AG04450 (cell line): ENCODE results near the gene AQP12B. TPM values are rescaled to one million over a fixed set of nuclear protein-coding genes. Genes with fewer than 3 reads are reported as not detected.

Source experiments
- CTCF ChIA-PET: fragments of 300-600, 350-600 bp; formaldehyde crosslinking; extraction: SDS; loops from one replicate; lab custom pipeline; 2022; ENCODE audit warnings: antibody characterized with exemption, inconsistent platforms; lab: Charles Lee
- POLR2A ChIA-PET: fragments of 350-600 bp; formaldehyde crosslinking; extraction: SDS; loops from one replicate; lab custom pipeline; 2021; ENCODE audit warnings: antibody characterized with exemption, inconsistent platforms; lab: Yijun Ruan, JAX
- DNase-seq: peaks from one replicate; pipeline ENCODE4 v3.0.0-alpha.2; 2011; ENCODE audit warnings: low read depth, low spot score
- H3K27ac ChIP-seq: one replicate; pipeline ENCODE4 v1.5.1; 2012; ENCODE audit warnings: low read depth, low read length, control low read depth
- H3K27me3 ChIP-seq: one replicate; pipeline ENCODE4 v1.6.0; 2012; ENCODE audit warnings: low read length; ENCODE audit not compliant: control insufficient read depth, insufficient read depth
- H3K4me3 ChIP-seq: 2 replicates; pipeline ENCODE4 v1.5.1; 2011; ENCODE audit warnings: mild to moderate bottlenecking, low read depth, low read length, control low read depth
- H3K9me3 ChIP-seq: 2 replicates; pipeline ENCODE4 v1.5.1; 2012; ENCODE audit warnings: low read length; ENCODE audit not compliant: control insufficient read depth, insufficient read depth
- polyA plus RNA-seq: library from polyadenylated mRNA; depleted of rRNA; stranded (reverse); fragments of >200 nt; gene quantifications from 2 replicates; pipeline ENCODE4 v1.2.3, GENCODE V29; 2011
- TF ChIP-seq, protein P1 (sequence below): IDR thresholded peaks from 2 replicates; pipeline ENCODE4 v1.5.1; 2011; ENCODE audit warnings: low read depth, low read length, control low read depth, inconsistent platforms

AQP12B gene
- polyA plus RNA-seq, 1 experiment = not detected

DNA sequence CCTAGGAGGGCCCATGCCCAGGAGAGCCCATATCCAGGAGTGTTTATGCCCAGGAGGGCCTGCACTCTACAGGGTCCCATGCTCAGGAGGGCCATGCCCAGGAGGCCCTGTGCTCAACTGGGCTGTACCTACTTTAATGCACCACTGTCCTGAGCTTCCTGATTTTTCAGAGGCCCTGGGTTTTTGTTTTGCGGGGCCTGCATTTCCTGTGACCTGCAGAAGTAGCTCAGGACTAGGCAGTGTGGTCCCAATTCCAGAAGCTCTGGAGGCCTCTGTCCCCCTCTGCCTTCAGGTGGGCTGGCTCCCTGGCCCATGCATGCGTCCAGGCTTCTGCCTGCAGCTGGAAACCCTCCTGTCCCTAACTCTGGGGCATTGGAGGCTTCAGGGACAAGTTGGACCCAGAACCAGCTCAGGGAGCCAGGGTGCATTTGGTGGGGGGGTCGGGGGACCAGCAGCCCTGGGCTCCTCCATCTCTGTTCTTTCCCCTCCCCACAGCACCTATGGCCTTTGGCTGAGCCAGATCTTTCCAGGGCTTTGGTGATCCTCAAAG is 46.6 kb downstream of the AQP12B start:
- H3K9me3 ChIP-seq = peaks cover 23% of the 10 kb centered on the region
- peaks cover 7% of the 10 kb centered on the region for H3K27me3 ChIP-seq
- TF ChIP-seq, protein P1, sequence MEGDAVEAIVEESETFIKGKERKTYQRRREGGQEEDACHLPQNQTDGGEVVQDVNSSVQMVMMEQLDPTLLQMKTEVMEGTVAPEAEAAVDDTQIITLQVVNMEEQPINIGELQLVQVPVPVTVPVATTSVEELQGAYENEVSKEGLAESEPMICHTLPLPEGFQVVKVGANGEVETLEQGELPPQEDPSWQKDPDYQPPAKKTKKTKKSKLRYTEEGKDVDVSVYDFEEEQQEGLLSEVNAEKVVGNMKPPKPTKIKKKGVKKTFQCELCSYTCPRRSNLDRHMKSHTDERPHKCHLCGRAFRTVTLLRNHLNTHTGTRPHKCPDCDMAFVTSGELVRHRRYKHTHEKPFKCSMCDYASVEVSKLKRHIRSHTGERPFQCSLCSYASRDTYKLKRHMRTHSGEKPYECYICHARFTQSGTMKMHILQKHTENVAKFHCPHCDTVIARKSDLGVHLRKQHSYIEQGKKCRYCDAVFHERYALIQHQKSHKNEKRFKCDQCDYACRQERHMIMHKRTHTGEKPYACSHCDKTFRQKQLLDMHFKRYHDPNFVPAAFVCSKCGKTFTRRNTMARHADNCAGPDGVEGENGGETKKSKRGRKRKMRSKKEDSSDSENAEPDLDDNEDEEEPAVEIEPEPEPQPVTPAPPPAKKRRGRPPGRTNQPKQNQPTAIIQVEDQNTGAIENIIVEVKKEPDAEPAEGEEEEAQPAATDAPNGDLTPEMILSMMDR = no peak
- DNase-seq = no peak
- no peak overlapping the region for H3K27ac ChIP-seq
- ChIA-PET CTCF (no interaction called here), POLR2A (no interaction called here)
- no peak overlapping the region for H3K4me3 ChIP-seq

DNA sequence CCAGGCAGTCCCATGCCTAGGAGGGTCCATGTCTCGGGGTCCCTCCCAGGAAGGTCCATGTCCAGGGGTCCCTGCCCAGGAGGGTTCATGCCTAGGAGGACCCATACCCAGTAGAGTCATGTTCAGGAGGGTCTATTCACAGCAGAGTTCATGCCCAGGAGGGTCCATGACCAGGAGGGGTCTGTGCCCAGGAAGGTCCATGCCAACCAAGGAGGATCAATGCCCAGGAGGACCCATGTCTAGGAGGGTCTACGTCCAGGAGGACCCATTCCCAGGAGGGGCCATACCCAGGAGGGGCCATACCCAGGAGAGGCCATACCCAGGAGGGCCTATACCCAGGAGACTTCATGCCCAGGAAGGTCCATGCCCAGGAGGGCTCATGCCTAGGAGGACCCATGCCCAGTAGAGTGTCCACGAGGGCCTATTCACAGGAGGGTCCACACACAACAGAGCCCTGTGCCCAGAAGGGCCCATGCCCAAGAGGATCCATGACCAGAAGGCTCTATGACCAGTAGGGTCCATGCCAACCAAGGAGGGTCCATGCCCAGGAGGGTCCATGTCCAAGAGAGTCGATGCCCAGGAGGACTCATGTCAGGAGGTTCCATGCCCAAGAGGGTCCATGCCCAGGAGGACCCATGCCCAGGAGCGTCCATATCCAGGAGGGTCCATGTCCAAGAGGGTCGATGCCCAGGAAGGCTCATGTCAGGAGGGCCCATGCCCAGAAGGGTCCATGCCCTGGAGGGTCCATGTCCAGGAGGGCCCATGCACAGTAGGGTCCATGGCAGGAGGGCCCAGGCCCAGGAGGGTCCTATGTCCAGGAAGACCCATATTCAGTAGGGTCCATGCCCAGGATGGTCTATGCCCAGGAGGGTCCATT is 47.3 kb downstream of the AQP12B start:
- ChIA-PET CTCF (no interaction called here), POLR2A (no interaction called here)
- DNase-seq = no peak
- H3K4me3 ChIP-seq = no peak overlapping the region
- TF ChIP-seq, protein P1 = no peak
- peaks cover 23% of the 10 kb centered on the region for H3K9me3 ChIP-seq
- H3K27me3 ChIP-seq = peaks cover 7% of the 10 kb centered on the region
- no peak overlapping the region for H3K27ac ChIP-seq

DNA sequence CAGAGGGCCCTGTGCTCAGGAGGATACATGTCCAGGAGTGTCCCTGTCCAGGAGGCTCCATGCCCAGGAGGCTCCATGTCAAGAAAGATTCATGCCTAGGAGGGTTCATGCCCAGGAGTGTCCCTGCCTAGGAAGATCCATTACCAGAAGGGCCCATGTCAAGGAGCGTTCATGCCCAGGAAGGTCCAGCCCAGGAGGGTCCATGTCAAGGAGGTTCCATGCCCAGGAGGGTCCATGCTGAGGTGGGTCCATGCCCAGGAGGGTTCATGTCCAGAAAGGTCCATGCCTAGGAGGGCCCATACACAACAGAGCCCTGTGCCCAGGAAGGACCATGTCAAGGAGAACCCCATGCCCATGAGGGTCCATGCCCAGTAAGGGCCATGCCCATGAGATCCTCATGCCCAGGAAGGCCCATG is 50.4 kb downstream of the AQP12B start:
- no peak for DNase-seq
- H3K27ac ChIP-seq = no peak overlapping the region
- peaks cover 12% of the 10 kb centered on the region for H3K27me3 ChIP-seq
- H3K4me3 ChIP-seq = no peak overlapping the region
- peaks cover 20% of the 10 kb centered on the region for H3K9me3 ChIP-seq
- ChIA-PET POLR2A (no interaction called here), CTCF (no interaction called here)
- TF ChIP-seq, protein P1 = no peak

DNA sequence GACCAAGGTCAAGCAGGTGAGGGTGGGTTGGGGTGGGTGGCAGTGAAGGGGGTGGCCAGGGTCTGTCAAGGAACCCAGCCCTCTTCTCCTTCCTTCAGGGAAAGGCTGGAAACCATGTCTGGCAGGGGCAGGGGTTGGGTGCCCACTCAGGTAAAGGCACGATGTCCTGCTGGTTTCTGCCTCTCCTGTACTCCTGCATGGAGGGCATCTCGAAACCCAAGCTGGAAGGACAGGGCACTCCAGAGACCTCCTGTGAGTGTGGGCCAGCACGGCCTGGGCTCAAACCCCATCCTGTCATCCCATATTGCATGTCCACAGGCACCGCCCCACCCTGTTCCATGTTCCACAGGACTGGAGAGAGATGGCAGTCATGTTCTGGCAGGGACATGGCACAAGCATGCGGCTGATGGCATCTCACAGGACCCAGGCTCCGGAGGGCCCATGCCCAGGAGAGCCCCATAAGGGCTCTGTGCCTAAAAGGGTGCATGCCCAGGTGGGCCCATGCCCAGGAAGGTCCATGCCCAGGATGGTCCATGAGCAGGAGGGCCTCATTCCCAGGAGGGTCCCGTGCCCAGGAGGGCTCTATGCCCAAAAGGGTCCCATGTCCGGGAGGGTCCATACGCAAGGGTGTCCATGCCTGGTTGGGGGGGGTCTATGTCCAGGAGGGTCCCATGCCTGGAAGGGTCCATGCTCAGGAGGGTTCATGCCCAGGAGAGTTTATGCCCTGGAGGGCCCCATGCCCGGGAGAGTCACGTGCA is 51.0 kb downstream of the AQP12B start:
- peaks cover 12% of the 10 kb centered on the region for H3K27me3 ChIP-seq
- POLR2A ChIA-PET = no interaction called here
- DNase-seq = no peak

More for the DNA sequence above, 51.0 kb downstream of the AQP12B start:
- H3K9me3 ChIP-seq = peaks cover 20% of the 10 kb centered on the region
- no peak overlapping the region for H3K4me3 ChIP-seq
- TF ChIP-seq, protein P1 = no peak
- H3K27ac ChIP-seq = no peak overlapping the region
- CTCF ChIA-PET = no interaction called here
